Measurements from ENCODE around the gene TMC4. TPM values are rescaled to one million over a fixed set of nuclear protein-coding genes. Genes with fewer than 3 reads are reported as not detected.

The TMC4 gene
- polyA plus RNA-seq, 4 donors, result 40.6 to 174 (median 129) TPM

DNA sequence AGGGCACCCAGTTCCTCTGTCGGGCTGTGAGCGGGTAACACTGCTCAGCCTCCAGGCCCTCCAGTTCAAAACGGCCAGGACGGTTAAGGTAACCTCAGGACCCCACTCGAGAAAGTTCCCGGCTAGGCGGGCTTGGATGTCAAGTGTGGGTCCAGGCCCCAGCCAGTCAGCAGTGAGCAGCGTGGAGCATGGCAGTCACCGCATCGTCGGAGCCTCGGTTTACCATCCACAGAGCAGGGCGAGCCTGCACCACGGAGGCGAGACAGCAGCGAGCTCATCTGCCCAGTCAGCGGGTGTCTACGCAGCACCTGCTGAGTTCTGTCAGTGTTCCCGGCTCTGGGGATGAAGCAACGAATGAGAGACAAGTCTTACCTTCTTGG, 43.4 kb downstream of the TMC4 start:
- no peak for FAIRE-seq
- Histone ChIP-seq H3K36me3 (ENCODE audit: control insufficient read depth in 3 of 3, insufficient read depth in 2 of 3, low read depth in 1 of 3, low read length in 3 of 3) (peaks cover 20 to 75% (median 23%) of the 10 kb centered on the region in 3 donors), H3K27ac (ENCODE audit: low read depth in 1 of 3, low read length in 2 of 3) (no peak overlapping the region), H3K27me3 (ENCODE audit: control insufficient read depth in 3 of 3, insufficient read depth in 3 of 3, low read length in 3 of 3) (no peaks in the 10 kb centered on the region), H3K4me1 (ENCODE audit: control insufficient read depth in 3 of 3, insufficient read depth in 2 of 3, low read depth in 1 of 3, low read length in 2 of 3) (no peaks in the 10 kb centered on the region), H3K4me3 (ENCODE audit: low read depth in 1 of 3, low read length in 3 of 3) (no peak overlapping the region), H3K9me3 (ENCODE audit: control insufficient read depth in 2 of 2, insufficient read depth in 1 of 2, low read depth in 1 of 2, low read length in 1 of 2) (no peaks in the 10 kb centered on the region)
- DNase-seq, result no peak
- 97 to 98% (median 97%) methylated on average over 20 of the region's 20 CpGs for WGBS, 3 donors

DNA sequence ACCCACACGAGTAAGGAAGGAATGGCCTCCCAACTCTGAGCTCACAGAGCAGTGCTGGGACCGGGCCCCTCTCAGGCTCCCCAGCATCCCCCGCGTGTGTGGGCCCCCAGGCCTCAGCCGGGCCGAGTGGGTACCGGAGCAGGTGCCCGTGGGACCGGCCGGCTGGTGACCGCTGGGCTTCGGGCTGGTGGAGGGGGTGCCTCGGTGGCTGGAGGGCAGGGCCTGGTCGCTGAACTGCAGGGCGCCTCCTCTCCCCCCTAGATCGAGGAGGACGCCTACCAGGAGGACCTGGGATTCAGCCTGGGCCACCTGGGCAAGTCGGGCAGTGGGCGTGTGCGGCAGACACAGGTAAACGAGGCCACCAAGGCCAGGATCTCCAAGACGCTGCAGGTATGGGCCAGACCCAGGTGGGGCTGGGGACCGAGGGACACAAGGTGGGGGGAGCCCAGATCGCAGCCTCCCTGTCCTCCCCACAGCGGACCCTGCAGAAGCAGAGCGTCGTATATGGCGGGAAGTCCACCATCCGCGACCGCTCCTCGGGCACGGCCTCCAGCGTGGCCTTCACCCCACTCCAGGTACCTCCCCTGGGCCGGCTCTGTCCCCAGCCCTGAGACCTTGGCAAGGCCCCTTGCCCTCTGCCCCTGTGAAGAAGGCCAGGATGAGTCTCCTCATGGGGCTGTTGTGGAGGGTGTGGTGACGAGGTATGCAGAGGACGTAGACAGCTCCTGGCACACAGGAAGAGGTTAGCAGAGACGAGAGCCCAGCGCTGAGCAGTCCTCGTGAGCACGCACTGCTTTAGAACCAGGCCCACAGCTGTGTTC, 44.0 kb downstream of the TMC4 start:
- H3K4me3 ChIP-seq (ENCODE audit: low read depth in 1 of 3, low read length in 3 of 3), result no peak overlapping the region
- WGBS, 3 donors, result 95 to 97% (median 96%) methylated on average over 39 to 41 of the region's 41 CpGs
- H3K4me1 ChIP-seq (ENCODE audit: control insufficient read depth in 3 of 3, insufficient read depth in 2 of 3, low read depth in 1 of 3, low read length in 2 of 3), result no peaks in the 10 kb centered on the region
- peaks cover 21 to 81% (median 23%) of the 10 kb centered on the region in 3 donors for H3K36me3 ChIP-seq (ENCODE audit: control insufficient read depth in 3 of 3, insufficient read depth in 2 of 3, low read depth in 1 of 3, low read length in 3 of 3)
- H3K27me3 ChIP-seq (ENCODE audit: control insufficient read depth in 3 of 3, insufficient read depth in 3 of 3, low read length in 3 of 3), result no peaks in the 10 kb centered on the region
- H3K27ac ChIP-seq (ENCODE audit: low read depth in 1 of 3, low read length in 2 of 3), result no peak overlapping the region
- no peak for FAIRE-seq
- no peaks in the 10 kb centered on the region for H3K9me3 ChIP-seq (ENCODE audit: control insufficient read depth in 2 of 2, insufficient read depth in 1 of 2, low read depth in 1 of 2, low read length in 1 of 2)
- DNase-seq, result no peak

DNA sequence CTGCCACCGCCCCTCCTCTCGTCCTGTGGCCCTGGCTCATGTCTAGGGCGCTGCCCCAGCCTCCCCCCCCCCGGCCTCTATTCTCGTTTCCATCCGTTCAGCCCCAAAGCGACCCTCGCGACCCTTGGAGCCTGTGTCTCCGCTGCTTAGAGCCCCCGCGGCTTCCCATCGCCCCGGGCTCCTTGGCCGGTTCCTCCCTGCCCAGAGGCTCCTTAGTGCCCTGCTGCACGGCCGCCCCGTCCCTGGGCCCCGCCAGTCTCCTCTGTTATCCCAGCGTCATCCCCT, 44.6 kb downstream of the TMC4 start:
- no peak overlapping the region for H3K4me3 ChIP-seq (ENCODE audit: low read depth in 1 of 3, low read length in 3 of 3)
- H3K27me3 ChIP-seq (ENCODE audit: control insufficient read depth in 3 of 3, insufficient read depth in 3 of 3, low read length in 3 of 3), result no peaks in the 10 kb centered on the region
- FAIRE-seq, result no peak
- H3K27ac ChIP-seq (ENCODE audit: low read depth in 1 of 3, low read length in 2 of 3), result no peak overlapping the region
- no peaks in the 10 kb centered on the region for H3K4me1 ChIP-seq (ENCODE audit: control insufficient read depth in 3 of 3, insufficient read depth in 2 of 3, low read depth in 1 of 3, low read length in 2 of 3)
- 90 to 96% (median 94%) methylated on average over 18 to 20 of the region's 20 CpGs for WGBS, 3 donors
- no peak for DNase-seq
- H3K36me3 ChIP-seq (ENCODE audit: control insufficient read depth in 3 of 3, insufficient read depth in 2 of 3, low read depth in 1 of 3, low read length in 3 of 3), result peaks cover 25 to 85% (median 27%) of the 10 kb centered on the region in 3 donors
- H3K9me3 ChIP-seq (ENCODE audit: control insufficient read depth in 2 of 2, insufficient read depth in 1 of 2, low read depth in 1 of 2, low read length in 1 of 2), result no peaks in the 10 kb centered on the region

DNA sequence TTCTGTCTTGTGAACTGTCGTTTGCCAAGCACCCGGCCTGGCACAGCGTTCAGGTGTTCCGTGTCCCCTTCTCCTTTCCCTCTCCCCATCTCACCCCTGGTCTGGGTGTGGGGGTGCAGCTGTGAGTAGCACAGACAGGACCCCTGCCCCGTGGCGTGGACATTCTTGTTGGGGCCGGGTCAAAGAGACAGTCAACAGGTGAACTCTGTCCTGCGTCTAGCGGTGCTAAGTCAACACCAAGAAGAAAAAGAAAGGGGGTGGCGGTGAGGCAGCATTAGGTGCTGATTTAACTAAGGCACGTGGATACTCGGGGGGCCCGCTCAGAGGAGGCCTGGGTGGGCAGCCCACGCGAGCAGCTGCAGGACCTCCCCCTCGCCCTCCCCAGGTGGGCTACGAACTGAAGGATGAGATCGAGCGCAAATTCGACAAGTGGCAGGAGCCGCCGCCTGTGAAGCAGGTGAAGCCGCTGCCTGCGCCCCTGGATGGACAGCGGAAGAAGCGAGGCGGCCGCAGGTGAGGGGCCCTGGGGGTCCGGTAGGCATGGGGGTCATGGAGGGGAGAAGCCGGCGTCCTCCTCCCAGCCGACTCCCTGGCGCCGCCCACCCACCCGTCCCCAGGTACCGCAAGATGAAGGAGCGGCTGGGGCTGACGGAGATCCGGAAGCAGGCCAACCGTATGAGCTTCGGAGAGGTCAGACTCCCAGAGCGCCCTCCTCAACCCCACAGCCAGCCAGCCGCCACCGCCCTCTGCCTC, 45.1 kb downstream of the TMC4 start:
- peaks cover 27 to 87% (median 28%) of the 10 kb centered on the region in 3 donors for H3K36me3 ChIP-seq (ENCODE audit: control insufficient read depth in 3 of 3, insufficient read depth in 2 of 3, low read depth in 1 of 3, low read length in 3 of 3)
- WGBS, 3 donors, result 91 to 93% (median 93%) methylated on average over 37 to 44 of the region's 44 CpGs

DNA sequence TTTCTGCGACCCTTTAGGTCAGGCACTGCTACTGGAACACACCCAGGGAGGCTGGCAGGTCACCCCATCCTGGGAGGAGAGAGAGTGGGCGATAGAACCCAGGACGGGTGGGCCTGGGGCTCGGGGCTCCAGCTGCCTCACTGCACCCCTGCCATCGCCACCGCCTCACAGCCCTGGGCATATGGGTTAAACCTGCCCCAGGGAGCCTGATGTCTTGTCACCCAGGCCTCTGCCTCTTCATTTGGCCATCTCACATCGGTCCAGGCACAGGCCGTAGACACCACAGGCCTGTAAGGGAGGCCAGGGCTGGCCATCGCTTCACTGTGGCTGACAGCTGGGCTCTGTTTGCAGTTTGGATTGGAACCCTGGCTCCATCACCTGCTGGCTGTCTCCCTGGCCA, 47.2 kb downstream of the TMC4 start:
- Histone ChIP-seq H3K36me3 (ENCODE audit: control insufficient read depth in 3 of 3, insufficient read depth in 2 of 3, low read depth in 1 of 3, low read length in 3 of 3) (peaks cover 27 to 89% (median 37%) of the 10 kb centered on the region in 3 donors), H3K27me3 (ENCODE audit: control insufficient read depth in 3 of 3, insufficient read depth in 3 of 3, low read length in 3 of 3) (no peaks in the 10 kb centered on the region), H3K9me3 (ENCODE audit: control insufficient read depth in 2 of 2, insufficient read depth in 1 of 2, low read depth in 1 of 2, low read length in 1 of 2) (no peaks in the 10 kb centered on the region), H3K4me1 (ENCODE audit: control insufficient read depth in 3 of 3, insufficient read depth in 2 of 3, low read depth in 1 of 3, low read length in 2 of 3) (no peaks in the 10 kb centered on the region), H3K27ac (ENCODE audit: low read depth in 1 of 3, low read length in 2 of 3) (no peak overlapping the region), H3K4me3 (ENCODE audit: low read depth in 1 of 3, low read length in 3 of 3) (no peak overlapping the region)
- DNase-seq (no peak), FAIRE-seq (no peak)
- WGBS, 3 donors, result 85 to 94% (median 91%) methylated on average over 9 of the region's 9 CpGs

More for the DNA sequence above, 45.1 kb downstream of the TMC4 start:
- H3K27me3 ChIP-seq (ENCODE audit: control insufficient read depth in 3 of 3, insufficient read depth in 3 of 3, low read length in 3 of 3), result no peaks in the 10 kb centered on the region
- no peaks in the 10 kb centered on the region for H3K9me3 ChIP-seq (ENCODE audit: control insufficient read depth in 2 of 2, insufficient read depth in 1 of 2, low read depth in 1 of 2, low read length in 1 of 2)
- H3K4me1 ChIP-seq (ENCODE audit: control insufficient read depth in 3 of 3, insufficient read depth in 2 of 3, low read depth in 1 of 3, low read length in 2 of 3), result no peaks in the 10 kb centered on the region
- FAIRE-seq, result no peak
- H3K4me3 ChIP-seq (ENCODE audit: low read depth in 1 of 3, low read length in 3 of 3), result no peak overlapping the region
- no peak for DNase-seq
- no peak overlapping the region for H3K27ac ChIP-seq (ENCODE audit: low read depth in 1 of 3, low read length in 2 of 3)

DNA sequence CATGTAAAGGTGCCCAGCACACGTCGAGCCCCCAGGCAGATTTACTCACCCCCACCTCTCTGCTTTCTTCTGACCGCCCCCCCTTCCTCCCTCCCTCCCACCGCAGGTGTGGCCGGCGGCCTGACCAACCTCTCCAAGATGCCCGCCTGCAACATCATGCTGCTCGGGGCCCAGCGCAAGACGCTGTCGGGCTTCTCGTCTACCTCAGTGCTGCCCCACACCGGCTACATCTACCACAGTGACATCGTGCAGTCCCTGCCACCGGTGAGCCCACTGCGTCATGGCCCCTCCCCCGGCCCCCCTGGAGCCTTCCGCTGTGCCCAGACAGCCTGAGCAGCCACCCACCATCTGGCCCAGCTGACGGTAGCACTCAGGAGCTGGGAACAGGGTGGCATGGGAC, 48.6 kb downstream of the TMC4 start:
- WGBS, 3 donors, result 89 to 96% (median 94%) methylated on average over 19 of the region's 19 CpGs
- Histone ChIP-seq H3K9me3 (ENCODE audit: control insufficient read depth in 2 of 2, insufficient read depth in 1 of 2, low read depth in 1 of 2, low read length in 1 of 2) (no peaks in the 10 kb centered on the region), H3K4me3 (ENCODE audit: low read depth in 1 of 3, low read length in 3 of 3) (no peak overlapping the region), H3K27me3 (ENCODE audit: control insufficient read depth in 3 of 3, insufficient read depth in 3 of 3, low read length in 3 of 3) (no peaks in the 10 kb centered on the region), H3K4me1 (ENCODE audit: control insufficient read depth in 3 of 3, insufficient read depth in 2 of 3, low read depth in 1 of 3, low read length in 2 of 3) (no peaks in the 10 kb centered on the region), H3K36me3 (ENCODE audit: control insufficient read depth in 3 of 3, insufficient read depth in 2 of 3, low read depth in 1 of 3, low read length in 3 of 3) (peaks cover 28 to 94% (median 37%) of the 10 kb centered on the region in 3 donors), H3K27ac (ENCODE audit: low read depth in 1 of 3, low read length in 2 of 3) (no peak overlapping the region)
- FAIRE-seq, result no peak
- DNase-seq, result no peak

DNA sequence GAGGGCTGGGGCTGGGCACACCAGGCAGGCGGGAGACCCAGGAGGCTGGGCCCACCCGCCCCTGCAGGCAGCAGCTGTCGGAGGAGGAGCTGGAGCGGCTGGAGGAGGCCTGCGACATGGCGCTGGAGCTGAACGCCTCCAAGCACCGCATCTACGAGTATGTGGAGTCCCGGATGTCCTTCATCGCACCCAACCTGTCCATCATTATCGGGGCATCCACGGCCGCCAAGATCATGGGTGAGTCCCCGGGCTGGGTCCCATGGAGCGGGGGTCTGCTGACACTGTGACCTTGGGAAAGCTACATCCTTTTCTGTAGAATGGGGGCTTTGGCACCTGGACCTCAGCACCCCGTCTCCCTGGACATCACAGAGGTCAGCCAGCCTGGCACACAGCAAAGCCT, 49.3 kb downstream of the TMC4 start:
- peaks cover 25 to 88% (median 34%) of the 10 kb centered on the region in 3 donors for H3K36me3 ChIP-seq (ENCODE audit: control insufficient read depth in 3 of 3, insufficient read depth in 2 of 3, low read depth in 1 of 3, low read length in 3 of 3)
- H3K4me1 ChIP-seq (ENCODE audit: control insufficient read depth in 3 of 3, insufficient read depth in 2 of 3, low read depth in 1 of 3, low read length in 2 of 3), result no peaks in the 10 kb centered on the region
- DNase-seq (no peak), FAIRE-seq (no peak)
- no peak overlapping the region for H3K4me3 ChIP-seq (ENCODE audit: low read depth in 1 of 3, low read length in 3 of 3)
- H3K27ac ChIP-seq (ENCODE audit: low read depth in 1 of 3, low read length in 2 of 3), result no peak overlapping the region
- H3K27me3 ChIP-seq (ENCODE audit: control insufficient read depth in 3 of 3, insufficient read depth in 3 of 3, low read length in 3 of 3), result no peaks in the 10 kb centered on the region
- 94 to 97% (median 94%) methylated on average over 17 of the region's 17 CpGs for WGBS, 3 donors
- no peaks in the 10 kb centered on the region for H3K9me3 ChIP-seq (ENCODE audit: control insufficient read depth in 2 of 2, insufficient read depth in 1 of 2, low read depth in 1 of 2, low read length in 1 of 2)

DNA sequence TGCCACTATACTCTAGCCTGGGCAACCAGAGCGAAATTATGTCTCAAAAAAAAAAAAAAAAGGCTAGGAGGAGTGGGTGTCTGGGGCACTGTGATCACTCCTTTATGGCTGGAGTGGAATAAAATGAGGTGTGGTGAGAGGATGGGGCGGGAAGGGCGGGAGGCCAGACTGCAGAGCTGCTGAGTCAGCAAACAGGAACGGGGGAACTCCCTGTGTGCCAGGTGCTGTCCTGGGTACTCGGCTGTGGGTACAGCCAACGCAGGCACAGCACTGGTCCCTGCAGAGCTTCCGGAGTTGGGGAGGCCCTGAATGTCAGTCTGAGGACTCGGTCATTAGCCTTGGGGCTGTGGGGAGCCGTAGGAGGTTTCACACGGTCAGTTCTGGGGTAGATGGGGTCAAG, 51.7 kb downstream of the TMC4 start:
- H3K27me3 ChIP-seq (ENCODE audit: control insufficient read depth in 3 of 3, insufficient read depth in 3 of 3, low read length in 3 of 3), result no peaks in the 10 kb centered on the region
- H3K27ac ChIP-seq (ENCODE audit: low read depth in 1 of 3, low read length in 2 of 3), result no peak overlapping the region
- no peak overlapping the region for H3K4me3 ChIP-seq (ENCODE audit: low read depth in 1 of 3, low read length in 3 of 3)
- 79 to 92% (median 91%) methylated on average over 10 of the region's 10 CpGs for WGBS, 3 donors
- no peaks in the 10 kb centered on the region for H3K4me1 ChIP-seq (ENCODE audit: control insufficient read depth in 3 of 3, insufficient read depth in 2 of 3, low read depth in 1 of 3, low read length in 2 of 3)
- H3K36me3 ChIP-seq (ENCODE audit: control insufficient read depth in 3 of 3, insufficient read depth in 2 of 3, low read depth in 1 of 3, low read length in 3 of 3), result peaks cover 8 to 72% (median 23%) of the 10 kb centered on the region in 3 donors
- no peak for FAIRE-seq
- peak in 1 of 2 donors; percentile 12 for DNase-seq
- H3K9me3 ChIP-seq (ENCODE audit: control insufficient read depth in 2 of 2, insufficient read depth in 1 of 2, low read depth in 1 of 2, low read length in 1 of 2), result no peaks in the 10 kb centered on the region
